Measurements from ENCODE around the gene FILIP1. TPM values are rescaled to one million over a fixed set of nuclear protein-coding genes. Genes with fewer than 3 reads are reported as not detected.

FILIP1 gene
- total RNA-seq, 1 donor from 2014 or later = 0.69 TPM

DNA sequence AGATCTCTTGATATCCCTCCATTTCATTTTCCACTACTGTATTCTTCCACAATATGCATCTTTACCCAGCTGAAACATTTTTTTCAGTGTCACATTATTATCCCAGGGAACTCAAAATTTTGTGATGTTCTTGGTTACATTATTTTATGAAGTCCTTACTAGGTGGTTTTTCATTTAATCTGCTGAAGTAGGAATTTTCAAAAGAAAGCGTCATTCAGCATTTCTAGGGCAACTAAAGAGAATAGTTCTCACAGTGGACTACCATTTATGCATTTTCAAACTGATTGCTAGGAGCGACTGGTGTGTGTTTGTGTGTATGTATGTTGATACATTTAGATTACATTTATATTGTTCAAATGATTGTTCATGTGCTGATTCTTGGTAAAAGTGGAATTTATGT lies 206.6 kb downstream of the FILIP1 start:
- no peak overlapping the region for H3K27ac Mint-ChIP-seq (ENCODE audit: unreplicated experiment)
- TF ChIP-seq CTCF (IDR thresholded peaks at IDR 0.05; ENCODE audit: partially characterized antibody, unreplicated experiment) = no peak
- H3K9me3 Mint-ChIP-seq (ENCODE audit: unreplicated experiment) = no peaks in the 10 kb centered on the region
- DNase-seq = no peak
- H3K4me1 Mint-ChIP-seq (ENCODE audit: low read depth, unreplicated experiment) = peaks cover 6% of the 10 kb centered on the region
- no peaks in the 10 kb centered on the region for H3K27me3 Mint-ChIP-seq (ENCODE audit: unreplicated experiment)
- H3K4me3 Mint-ChIP-seq (ENCODE audit: unreplicated experiment) = no peak overlapping the region
- H3K36me3 Mint-ChIP-seq (ENCODE audit: unreplicated experiment) = no peaks in the 10 kb centered on the region

GRCh38 chr6:75285283-75285639 lies 208.3 kb downstream of the FILIP1 start:
- no peak for TF ChIP-seq CTCF (IDR thresholded peaks at IDR 0.05; ENCODE audit: partially characterized antibody, unreplicated experiment)
- no peaks in the 10 kb centered on the region for H3K9me3 Mint-ChIP-seq (ENCODE audit: unreplicated experiment)
- no peak for DNase-seq
- H3K4me3 Mint-ChIP-seq (ENCODE audit: unreplicated experiment) = no peak overlapping the region
- H3K27me3 Mint-ChIP-seq (ENCODE audit: unreplicated experiment) = no peaks in the 10 kb centered on the region
- no peaks in the 10 kb centered on the region for H3K36me3 Mint-ChIP-seq (ENCODE audit: unreplicated experiment)
- no peak overlapping the region for H3K27ac Mint-ChIP-seq (ENCODE audit: unreplicated experiment)
- H3K4me1 Mint-ChIP-seq (ENCODE audit: low read depth, unreplicated experiment) = peaks cover 8% of the 10 kb centered on the region

DNA sequence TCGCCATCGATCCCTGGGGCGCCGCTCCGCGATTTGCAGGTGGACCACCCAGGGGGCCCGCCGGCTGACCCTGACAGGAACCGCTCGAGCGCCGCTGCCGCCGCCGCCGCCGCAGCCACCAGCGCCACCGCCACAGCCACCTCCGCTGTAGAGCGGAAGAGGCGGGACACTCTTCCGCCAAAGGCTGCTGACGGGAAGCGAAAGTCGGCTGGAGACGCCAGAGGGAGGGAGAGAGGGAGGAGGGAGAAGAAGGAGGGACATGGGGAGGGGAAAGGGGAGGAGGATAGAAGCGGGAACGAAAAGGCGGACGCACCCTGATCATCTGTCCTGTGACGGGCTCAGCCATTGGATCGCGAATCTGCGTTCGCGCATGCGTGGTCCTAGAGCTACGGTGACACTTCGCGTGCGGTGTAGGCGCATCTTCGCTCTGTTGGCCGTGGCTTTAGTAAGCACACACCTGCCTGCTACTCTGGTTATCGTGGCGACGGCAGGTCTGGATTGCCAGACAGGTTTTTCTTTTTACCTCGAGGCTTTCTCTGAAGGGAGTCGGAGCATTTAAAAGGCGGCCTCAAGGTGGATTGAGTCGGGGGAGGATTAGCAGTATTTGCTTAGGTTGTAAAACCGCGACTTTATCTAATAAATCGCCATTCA lies 208.8 kb downstream of the FILIP1 start, which contains the start of gene TMEM30A:
Gene TMEM30A, minus strand, starts transcription at position 161 of the 651 bp plus-strand sequence. Its CDS starts 154 bp downstream, at position 7.
- no peak for TF ChIP-seq CTCF (IDR thresholded peaks at IDR 0.05; ENCODE audit: partially characterized antibody, unreplicated experiment)
- DNase-seq = peak; percentile 98
- Mint-ChIP-seq H3K27me3 (ENCODE audit: unreplicated experiment) (no peaks in the 10 kb centered on the region), H3K4me1 (ENCODE audit: low read depth, unreplicated experiment) (peaks cover 13% of the 10 kb centered on the region), H3K27ac (ENCODE audit: unreplicated experiment) (no peak within 1 kb of the TSS), H3K4me3 (ENCODE audit: unreplicated experiment) (no peak within 1 kb of the TSS), H3K9me3 (ENCODE audit: unreplicated experiment) (no peaks in the 10 kb centered on the region), H3K36me3 (ENCODE audit: unreplicated experiment) (no peaks in the 10 kb centered on the region)

- Mint-ChIP-seq H3K27me3 (ENCODE audit: unreplicated experiment) (no peaks in the 10 kb centered on the region), H3K9me3 (ENCODE audit: unreplicated experiment) (no peaks in the 10 kb centered on the region), H3K4me1 (ENCODE audit: low read depth, unreplicated experiment) (peaks cover 17% of the 10 kb centered on the region), H3K27ac (ENCODE audit: unreplicated experiment) (no peak overlapping the region), H3K36me3 (ENCODE audit: unreplicated experiment) (no peaks in the 10 kb centered on the region), H3K4me3 (ENCODE audit: unreplicated experiment) (no peak overlapping the region)
- peak; percentile 50 for DNase-seq
- TF ChIP-seq CTCF (IDR thresholded peaks at IDR 0.05; ENCODE audit: partially characterized antibody, unreplicated experiment) = no peak
Measured at GRCh38 chr6:75283907-75284631, 209.5 kb downstream of the FILIP1 start.

- Mint-ChIP-seq H3K27ac (ENCODE audit: unreplicated experiment) (peak overlapping the region; percentile 77), H3K9me3 (ENCODE audit: unreplicated experiment) (no peaks in the 10 kb centered on the region), H3K27me3 (ENCODE audit: unreplicated experiment) (no peaks in the 10 kb centered on the region), H3K4me3 (ENCODE audit: unreplicated experiment) (no peak overlapping the region), H3K36me3 (ENCODE audit: unreplicated experiment) (no peaks in the 10 kb centered on the region), H3K4me1 (ENCODE audit: low read depth, unreplicated experiment) (peaks cover 24% of the 10 kb centered on the region)
- no peak for DNase-seq
- TF ChIP-seq CTCF (IDR thresholded peaks at IDR 0.05; ENCODE audit: partially characterized antibody, unreplicated experiment) = no peak
Measured at GRCh38 chr6:75282706-75283105, 210.9 kb downstream of the FILIP1 start.

Measured in glutamatergic neuron (in vitro differentiated cells).